RWPE1 (cell line): Measurements from ENCODE around the gene ABCD1.
A peak's percentile ranks its signal among the peaks of the same experiment; 100 is the strongest.
"Not testable (repeated sequence)": the region's sequence is repeated elsewhere in the genome, so short reads cannot be mapped to it uniquely, and the experiment has no call there.

Source experiments
- CTCF ChIA-PET: fragments of 350-600 bp; sonication (Branson Sonifier 250); formaldehyde crosslinking; extraction: SDS; loops from one replicate; lab custom pipeline; 2021; lab: Yijun Ruan, JAX
- POLR2A ChIA-PET: fragments of 400-600 bp; formaldehyde crosslinking; extraction: SDS; loops from one replicate; lab custom pipeline; 2020; ENCODE audit warnings: antibody characterized with exemption; ENCODE audit not compliant: low non-redundant PET; lab: Yijun Ruan, JAX
- DNase-seq: peaks from one replicate; pipeline ENCODE4 v3.0.0; 2012; ENCODE audit warnings: low spot score
- H3K27ac ChIP-seq: fragments of 450-650 bp; 2 replicates; pipeline ENCODE4 v1.5.1; 2017
- TF ChIP-seq, protein P1 (sequence below): fragments of 450-650 bp; conservative IDR thresholded peaks from 2 replicates; pipeline ENCODE4 v1.5.1; 2017; ENCODE audit warnings: low read depth, mild to moderate bottlenecking

ABCD1 gene

DNA sequence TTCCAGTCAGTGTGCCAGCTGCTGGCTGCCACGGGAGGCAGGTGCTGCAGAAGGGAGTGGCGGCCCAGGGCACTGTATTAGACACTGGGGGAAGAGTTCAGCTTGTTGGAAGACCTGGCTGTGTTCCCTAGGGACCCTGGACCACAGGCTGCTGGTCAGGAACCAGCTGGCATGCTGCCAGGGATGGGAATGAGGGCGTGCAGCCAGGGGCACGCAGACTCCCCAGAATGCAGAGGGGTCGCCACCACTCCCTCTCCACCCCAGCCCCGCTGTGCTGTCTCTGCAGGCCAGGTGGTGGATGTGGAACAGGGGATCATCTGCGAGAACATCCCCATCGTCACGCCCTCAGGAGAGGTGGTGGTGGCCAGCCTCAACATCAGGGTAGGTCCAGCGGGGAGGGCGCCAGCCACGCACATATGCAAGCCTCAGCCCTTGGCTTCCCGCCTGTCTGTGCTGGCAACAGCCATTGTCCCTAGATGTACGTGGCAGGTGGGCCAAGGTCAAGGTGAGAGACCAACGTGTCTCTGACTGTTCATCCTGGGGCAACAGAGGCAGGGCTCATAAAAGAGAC, 12.3 kb downstream of the ABCD1 start:
- TF ChIP-seq, protein P1, sequence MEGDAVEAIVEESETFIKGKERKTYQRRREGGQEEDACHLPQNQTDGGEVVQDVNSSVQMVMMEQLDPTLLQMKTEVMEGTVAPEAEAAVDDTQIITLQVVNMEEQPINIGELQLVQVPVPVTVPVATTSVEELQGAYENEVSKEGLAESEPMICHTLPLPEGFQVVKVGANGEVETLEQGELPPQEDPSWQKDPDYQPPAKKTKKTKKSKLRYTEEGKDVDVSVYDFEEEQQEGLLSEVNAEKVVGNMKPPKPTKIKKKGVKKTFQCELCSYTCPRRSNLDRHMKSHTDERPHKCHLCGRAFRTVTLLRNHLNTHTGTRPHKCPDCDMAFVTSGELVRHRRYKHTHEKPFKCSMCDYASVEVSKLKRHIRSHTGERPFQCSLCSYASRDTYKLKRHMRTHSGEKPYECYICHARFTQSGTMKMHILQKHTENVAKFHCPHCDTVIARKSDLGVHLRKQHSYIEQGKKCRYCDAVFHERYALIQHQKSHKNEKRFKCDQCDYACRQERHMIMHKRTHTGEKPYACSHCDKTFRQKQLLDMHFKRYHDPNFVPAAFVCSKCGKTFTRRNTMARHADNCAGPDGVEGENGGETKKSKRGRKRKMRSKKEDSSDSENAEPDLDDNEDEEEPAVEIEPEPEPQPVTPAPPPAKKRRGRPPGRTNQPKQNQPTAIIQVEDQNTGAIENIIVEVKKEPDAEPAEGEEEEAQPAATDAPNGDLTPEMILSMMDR = no peak
- H3K27ac ChIP-seq = no peak overlapping the region
- no peak for DNase-seq
- ChIA-PET POLR2A (no interaction called here), CTCF (no interaction called here)

DNA sequence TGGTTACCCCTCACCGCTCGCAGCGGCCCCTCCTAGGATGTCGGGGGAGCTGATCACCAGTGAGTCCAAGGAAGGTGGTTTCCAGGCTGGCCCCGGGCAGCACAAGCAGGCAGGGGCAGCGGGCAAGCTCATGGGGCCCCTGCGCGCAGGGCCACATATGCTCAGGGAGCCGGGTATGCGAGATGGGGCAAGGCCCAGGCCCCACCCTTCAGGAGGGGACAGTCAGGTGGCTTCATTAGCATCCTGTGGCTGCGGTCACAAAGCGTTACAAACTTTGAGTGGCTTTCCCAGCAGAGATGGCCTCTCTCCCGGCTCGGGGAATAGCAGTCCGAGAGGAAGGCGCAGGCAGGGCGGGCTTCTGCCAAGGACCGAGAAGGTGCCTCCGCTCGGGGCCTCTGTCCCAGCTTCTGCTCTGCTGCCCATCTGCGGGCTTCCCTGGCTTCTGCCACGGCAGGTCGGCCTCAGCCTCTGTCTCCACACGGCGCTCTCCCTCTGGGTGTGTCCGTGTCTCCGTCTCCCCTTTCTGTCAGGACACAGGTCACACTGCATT, 13.5 kb downstream of the ABCD1 start:
- no peak for DNase-seq
- ChIA-PET CTCF (no interaction called here), POLR2A (no interaction called here)
- TF ChIP-seq, protein P1 = no peak
- H3K27ac ChIP-seq = no peak overlapping the region

DNA sequence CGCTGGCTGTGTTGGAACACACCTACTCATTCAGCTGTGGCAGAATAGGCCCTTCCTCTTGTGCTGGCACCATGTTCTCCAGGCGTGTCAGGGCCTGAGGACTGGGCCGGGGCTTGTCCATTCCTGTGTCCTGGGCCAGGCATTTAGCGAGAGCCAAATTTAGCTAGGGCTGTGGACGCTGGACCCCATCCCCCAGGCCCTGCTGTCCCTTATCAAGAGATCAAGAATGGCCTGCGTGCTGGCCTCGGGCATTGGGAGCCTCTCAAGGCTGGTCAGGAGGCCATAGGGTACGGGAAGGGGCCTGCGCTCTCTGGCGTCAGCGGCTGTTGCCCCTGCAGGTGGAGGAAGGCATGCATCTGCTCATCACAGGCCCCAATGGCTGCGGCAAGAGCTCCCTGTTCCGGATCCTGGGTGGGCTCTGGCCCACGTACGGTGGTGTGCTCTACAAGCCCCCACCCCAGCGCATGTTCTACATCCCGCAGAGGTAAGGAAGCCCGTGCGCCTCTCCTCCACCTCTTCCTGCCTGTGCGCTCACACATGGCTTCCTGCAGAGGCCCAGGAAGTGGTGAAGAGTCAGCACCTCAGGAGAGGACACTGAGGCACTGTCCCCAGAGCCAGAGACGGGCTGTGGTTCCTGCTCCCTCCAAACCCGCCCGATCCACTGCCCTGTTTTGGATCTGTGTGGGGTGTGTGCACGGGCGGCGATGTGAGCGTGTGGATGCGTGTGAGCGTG, 15.3 kb downstream of the ABCD1 start:
- TF ChIP-seq, protein P1 = no peak
- ChIA-PET POLR2A (no interaction called here), CTCF (interaction anchor here (0.5 to 0.6 kb wide), 3 partner anchors 38 to 1349 kb away, joined by 3 to 4 read pairs (median 3); no protein-coding TSS in a partner anchor)
- DNase-seq = no peak
- H3K27ac ChIP-seq = peak overlapping the region; percentile 34; the same call in 1 of the 2 replicates

DNA sequence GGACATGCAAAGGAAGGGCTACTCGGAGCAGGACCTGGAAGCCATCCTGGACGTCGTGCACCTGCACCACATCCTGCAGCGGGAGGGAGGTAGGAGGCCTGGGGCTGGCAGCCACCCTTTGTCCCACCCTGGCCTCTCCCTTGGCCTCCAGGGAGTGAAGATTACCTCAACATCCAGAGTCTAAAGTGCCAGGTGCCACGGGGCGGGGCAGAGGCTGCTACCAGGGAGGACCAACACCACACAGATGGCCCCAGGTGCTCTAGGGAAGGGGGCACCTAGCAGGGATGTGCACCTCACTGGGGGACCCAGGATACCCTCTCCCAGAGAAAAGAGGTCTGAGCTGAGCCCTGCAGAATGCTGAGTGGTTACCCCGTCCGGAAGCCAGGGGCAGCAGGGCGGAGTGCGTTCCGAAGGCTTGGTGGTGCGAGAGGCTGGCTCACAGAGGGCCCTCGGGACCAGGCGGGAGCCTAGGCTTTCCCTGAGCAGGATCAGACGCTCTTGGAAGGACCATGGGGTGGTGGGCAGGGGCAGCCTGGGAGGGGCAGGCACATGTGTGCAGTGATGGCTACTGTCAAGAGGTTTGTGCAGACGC, 16.1 kb downstream of the ABCD1 start:
- TF ChIP-seq, protein P1 = no peak
- ChIA-PET POLR2A (no interaction called here), CTCF (no interaction called here)
- H3K27ac ChIP-seq = no peak overlapping the region
- no peak for DNase-seq

DNA sequence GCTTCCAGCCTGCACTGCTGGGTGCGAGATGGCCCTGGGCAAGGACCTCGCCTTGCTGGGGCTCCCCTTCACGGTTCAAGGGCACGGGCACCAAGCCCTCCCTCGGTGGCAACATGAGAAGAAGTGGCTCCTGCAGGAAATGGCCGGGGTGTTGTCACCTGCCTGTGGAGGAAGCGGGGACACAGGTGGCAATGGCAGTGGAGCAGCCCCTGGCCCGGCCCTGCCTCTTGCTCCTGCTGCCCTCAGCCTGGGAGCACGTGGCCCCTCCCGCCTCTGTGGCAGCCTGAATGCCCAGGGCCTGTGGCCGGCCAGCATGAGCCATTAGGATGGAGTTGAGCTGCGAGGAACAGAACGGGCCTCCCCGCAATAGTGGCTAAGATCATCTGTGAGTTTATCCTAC, 16.8 kb downstream of the ABCD1 start:
- no peak overlapping the region for H3K27ac ChIP-seq
- POLR2A ChIA-PET = no interaction called here
- DNase-seq = no peak
- TF ChIP-seq, protein P1 = no peak
- CTCF ChIA-PET = no interaction called here

DNA sequence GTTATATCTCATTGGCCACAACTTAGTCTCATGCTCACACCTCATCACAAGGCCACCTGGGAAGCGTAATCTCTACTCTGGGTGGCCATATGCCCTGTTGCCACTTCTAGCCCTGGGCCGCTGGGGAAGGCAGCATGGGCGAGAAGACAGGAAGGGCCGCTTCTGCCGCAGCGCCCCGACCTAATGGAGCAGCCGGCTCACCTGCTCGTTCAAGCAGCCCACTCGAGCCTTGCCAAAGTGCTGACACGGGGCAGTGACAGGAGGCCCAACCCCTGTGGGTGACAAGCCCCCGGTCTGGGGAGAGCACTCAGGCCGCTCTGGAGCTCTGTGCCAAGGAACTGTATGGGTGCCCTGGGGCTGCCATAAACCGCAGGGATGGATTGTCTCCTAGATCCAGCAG, 17.5 kb downstream of the ABCD1 start:
- DNase-seq, POLR2A ChIA-PET: not testable (repeated sequence)

DNA sequence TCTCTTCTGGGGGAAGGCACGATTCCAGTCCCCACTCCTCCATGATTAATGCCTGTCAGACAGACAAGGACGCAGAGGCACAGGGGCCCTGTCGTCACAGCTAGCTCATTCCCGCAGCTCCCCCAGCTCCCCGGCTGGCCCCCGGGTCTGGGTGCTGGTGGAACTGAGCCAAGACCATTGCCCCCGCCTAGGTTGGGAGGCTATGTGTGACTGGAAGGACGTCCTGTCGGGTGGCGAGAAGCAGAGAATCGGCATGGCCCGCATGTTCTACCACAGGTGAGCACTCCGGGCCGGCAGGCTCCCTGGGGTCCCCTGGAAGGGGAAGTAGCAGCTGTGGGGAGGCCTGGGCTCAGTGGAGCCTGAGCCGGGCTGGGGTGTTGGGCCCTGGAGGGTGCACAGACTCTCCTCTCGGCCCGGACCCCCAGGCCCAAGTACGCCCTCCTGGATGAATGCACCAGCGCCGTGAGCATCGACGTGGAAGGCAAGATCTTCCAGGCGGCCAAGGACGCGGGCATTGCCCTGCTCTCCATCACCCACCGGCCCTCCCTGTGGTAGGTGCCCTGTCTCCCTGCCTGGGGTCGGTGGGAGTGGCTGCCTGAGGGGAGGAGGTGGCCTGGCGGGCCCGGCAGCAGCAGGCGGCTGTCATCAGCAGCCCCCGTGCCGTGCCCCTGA, 18.3 kb downstream of the ABCD1 start:
- CTCF ChIA-PET, DNase-seq, POLR2A ChIA-PET: not testable (repeated sequence)
- H3K27ac ChIP-seq = peak overlapping the region; percentile 82

More for the DNA sequence above, 17.5 kb downstream of the ABCD1 start:
- H3K27ac ChIP-seq, CTCF ChIA-PET: not testable (repeated sequence)
